Posterior vena cava (tissue), 2 donors: Measurements from ENCODE around the gene MPHOSPH8. TPM values are rescaled to one million over a fixed set of nuclear protein-coding genes. Genes with fewer than 3 reads are reported as not detected.
"Not testable (repeated sequence)": the region's sequence is repeated elsewhere in the genome, so short reads cannot be mapped to it uniquely, and the experiment has no call there.

Experiments
- DNase-seq: peaks from one replicate; pipeline ENCODE4 v3.0.0-alpha.2; 2020; ENCODE audit warnings: low spot score
- intact Hi-C, 2 donors: fragments of 100-400 bp; cut with DNase I; formaldehyde crosslinking; loops; one replicate each; pipeline versions ENCODE4 v1.14.1 to v1.14.2; 2022 to 2023
- total RNA-seq, 2 donors: library from RNA; stranded (reverse); fragmentation: NEBNext Ultra II Directional; extraction: Animal tissue kit (Norgen Biotek cat#: 25700); gene quantifications; one replicate each; pipeline ENCODE4 v1.2.1, GENCODE V29; 2021
- donor health status: DM: yes; HTN: yes; CAD: no.
- donor health status: DM: yes; HTN: yes; CAD: no.

The MPHOSPH8 gene
- total RNA-seq, 2 donors from 2014 or later = 28.0 to 30.1 TPM

DNA sequence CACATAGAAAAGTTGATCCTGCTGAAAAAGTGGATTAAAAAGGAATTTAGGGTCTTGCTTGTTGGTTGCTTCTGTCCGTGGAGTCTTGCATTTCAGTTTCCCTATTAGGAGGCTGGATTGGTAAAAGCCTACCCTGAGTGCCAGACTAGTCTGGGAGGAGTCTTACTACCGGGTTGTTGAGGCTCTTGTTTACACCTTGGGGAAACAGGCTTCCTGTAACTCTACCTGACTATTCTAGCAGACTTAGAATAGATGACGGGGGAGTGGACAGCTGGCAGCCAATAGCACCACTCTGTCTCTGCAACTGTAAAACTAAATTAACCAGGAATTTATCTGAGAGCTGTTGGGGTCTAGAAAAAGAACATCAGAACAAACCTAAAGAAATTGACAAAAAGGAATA is 11.3 kb upstream of the MPHOSPH8 start:
- DNase-seq = no peak
- intact Hi-C loops = no loop called here

DNA sequence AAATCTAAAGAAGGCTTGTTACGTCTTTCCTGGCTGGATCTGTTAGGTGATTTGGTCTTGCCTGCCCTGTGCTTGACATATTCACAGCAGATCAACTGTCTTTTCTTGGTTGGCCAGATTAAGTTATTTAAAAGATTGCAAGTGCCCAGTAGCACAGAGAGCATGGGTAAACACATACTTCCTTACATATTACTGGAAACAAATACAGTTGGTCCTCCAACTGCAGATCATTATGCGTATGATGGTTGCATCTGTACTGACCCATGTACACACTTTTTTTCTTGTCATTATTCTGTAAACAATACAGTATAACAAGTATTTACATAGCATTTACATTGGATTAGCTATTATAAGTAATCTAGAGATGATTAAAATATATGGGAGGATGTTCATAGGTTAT is 9.2 kb upstream of the MPHOSPH8 start:
- intact Hi-C loops = no loop called here
- DNase-seq = no peak

DNA sequence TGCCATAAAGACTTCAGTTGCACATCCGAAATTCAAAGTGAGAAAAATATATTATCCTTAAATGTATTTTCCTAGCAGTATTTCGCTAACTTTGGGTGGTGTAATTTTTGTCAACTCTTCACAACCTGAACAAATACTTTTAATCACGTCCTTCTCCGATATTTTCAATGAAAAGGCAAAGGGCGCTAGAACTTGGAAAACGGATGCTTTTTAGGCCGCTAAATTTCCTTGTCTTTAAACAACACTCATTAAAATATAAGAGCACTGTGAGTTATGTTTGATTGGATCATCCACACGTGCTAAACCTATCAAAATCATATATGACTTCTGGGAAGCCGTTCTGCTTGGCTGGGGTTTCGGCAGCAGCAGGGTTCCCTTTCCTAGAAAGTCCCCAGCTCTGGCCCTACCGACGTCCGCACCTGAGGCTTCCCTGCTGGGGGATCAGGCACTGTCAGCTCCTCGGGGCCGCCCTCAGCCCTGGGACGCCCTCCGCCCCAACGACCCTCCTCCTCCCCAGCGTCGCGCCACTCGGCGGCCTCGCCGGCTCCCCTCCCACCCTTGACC is 462 bp upstream of the MPHOSPH8 start:
- no peak for DNase-seq
- intact Hi-C loops = no loop called here

DNA sequence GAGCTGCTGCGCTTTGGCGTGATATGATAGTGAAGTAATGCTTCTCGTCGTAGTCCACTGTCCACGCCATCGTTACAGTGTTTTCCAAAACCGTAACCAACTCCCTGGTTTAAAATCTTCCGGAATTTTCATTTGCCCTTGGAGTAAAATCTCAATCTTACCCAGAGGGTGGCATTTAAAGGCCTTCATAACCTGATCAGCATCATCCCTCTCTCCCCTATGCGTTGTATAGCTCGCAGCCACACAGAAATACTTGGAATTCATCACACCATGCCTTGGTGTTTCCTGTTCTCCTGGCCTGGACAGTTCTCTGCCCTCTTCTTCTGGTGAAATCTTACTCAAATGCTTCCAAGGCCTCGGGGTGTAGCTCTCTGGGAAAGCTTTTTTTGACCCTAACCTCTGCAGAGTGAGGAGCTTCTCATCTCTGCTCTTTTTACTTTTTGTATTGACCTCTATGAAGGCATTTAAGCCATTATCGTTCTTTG is 839 bp downstream of the MPHOSPH8 start:
- intact Hi-C loops = no loop called here
- no peak for DNase-seq

DNA sequence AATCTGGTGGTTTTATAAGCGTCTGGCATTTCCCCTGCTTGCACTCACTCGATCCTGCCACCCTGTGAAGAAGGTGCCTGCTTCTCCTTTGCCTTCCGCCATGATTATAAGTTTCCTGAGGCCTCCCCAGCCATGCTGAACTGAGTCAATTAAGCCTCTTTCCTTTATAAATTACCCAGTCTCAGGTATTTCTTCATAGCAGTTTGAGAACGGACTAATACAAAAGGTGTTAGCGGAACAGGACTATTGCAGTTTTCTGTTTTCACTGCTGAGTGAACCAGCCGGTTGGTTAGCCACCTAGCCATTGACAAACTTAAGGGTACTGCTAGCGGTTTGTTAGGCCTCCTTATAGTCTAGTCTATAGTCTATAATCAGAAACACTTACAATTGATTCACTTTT is 2.5 kb downstream of the MPHOSPH8 start:
- intact Hi-C loops = not testable (repeated sequence)

DNA sequence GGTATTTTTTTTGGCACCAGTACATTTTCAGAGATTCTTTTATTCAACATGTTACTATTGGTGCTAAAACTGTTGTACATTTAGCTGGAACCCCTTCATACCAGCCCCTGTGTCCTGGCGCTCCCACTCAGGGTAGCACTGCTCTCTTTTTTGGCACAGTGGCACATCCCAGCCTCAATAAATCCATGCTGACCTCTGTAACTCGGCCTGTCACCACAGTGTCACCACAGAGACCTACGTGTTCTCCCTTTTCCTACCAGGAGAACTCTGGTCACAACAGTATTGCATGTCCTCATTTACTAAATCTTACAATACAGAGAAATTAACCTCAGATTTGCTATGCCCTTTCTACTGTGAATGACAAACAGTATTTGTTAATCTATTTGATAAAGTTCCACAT is 10.2 kb downstream of the MPHOSPH8 start:
- intact Hi-C loops = no loop called here
- no peak for DNase-seq

More for the DNA sequence above, 2.5 kb downstream of the MPHOSPH8 start:
- not testable (repeated sequence) for DNase-seq

DNA sequence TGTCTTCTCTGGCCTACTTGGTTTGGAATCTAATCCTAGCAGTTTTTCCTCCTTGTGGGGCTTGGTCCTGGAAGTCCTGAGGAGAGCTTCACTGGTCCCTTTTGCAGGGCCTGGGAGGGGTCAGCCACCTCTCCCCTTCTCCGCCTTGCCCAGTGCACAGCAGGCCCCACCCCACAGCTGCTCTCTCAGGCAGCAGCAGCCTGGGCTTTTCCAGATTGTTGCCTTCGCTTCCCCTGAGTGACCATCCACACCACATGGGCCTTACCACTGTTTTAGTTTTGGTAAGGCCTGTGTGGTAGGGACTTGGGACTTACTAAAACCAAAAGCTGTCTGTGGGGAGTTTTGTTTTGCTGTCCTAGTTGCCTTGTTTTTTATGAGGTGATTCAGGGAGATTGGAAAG is 11.5 kb downstream of the MPHOSPH8 start:
- DNase-seq = no peak
- intact Hi-C loops = no loop called here

DNA sequence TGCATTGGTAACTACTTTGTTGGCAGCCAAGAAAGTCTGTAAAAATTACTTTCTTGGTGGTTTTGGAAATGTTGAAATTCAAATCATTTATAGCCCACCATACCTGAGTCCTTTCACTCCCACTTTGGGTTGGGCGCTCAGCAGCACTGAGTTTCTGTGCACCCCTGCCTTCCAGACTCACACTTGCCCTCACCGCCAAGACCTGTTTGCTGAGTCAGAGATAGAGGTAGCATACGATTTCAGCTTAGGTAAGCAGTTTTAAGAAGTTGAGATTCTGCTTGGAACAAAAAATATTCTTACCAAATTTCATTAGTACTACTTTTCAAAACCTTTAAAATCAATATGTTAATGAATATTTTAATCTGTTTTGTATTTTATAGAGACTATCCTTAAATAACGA is 12.6 kb downstream of the MPHOSPH8 start:
- intact Hi-C loops = no loop called here
- DNase-seq = no peak

DNA sequence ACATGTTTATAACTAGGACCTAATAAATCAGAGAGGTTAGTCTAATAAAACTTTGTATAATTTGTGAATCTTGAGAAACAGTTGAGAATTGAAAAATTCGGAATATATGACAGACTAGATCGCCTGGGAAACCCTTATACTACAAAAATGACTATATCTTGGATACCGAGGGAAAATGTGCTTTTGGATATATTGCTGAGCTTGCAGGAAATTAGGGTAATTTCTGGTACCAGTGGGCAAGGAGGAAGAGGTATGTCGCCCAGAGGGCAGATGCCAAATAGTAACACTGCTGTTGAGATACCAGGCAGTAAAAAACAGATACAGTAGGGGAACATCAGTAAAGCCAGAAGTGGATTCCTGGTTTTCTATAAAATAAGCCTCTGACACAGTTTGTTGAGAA is 17.3 kb downstream of the MPHOSPH8 start:
- intact Hi-C loops = no loop called here
- no peak for DNase-seq

DNA sequence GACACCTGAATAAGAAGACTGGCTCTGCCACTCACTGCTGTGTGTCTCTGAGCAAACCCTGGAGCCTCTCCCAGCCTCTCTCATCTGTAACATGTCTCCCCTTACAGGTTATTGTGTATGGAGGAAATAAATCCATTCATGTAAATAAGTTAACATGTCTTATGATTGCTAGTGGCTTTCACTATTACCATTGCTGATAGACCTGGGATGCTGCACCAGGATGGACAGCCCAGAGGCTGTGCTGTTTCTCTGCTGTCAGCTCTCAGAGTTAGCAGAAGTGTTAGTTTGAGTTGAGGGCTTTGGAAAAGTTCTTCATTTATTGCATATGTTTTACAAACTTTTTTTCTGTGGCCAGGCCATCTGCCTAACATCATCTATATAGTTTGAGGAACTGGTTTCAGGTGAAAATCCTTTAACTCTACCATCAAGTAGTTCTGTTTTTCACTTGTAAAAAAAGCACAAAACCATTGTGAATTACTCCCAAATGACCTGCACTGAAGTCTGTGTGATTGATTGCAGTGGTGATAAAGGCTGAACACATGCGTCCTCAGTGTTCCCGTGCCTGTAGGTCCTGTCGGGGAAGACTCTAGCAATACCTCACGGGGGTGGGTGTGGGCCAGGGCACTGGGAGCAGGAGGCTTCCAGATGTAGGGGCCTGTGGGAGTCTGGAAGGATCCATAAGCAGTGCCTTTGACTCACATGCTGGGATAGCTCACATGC is 24.6 kb downstream of the MPHOSPH8 start:
- intact Hi-C loops = no loop called here
- DNase-seq = no peak

DNA sequence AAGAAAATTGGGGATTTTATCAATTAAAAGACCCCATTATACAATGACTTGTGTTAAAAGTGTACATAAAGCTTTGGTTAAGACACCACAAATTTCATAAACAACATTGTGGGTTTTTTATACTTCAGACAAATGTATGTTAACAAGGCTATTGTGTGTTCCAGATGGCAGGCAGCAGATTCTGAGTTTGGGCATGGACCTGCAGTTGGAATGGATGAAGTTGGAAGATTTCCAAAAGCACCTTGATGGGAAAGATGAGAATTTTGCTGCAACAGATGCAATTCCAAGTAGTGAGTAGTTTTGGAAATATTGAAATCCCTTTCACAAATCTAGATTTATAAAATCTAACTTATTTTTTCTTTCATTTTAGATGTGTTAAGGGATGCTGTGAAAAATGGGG is 25.4 kb downstream of the MPHOSPH8 start:
- intact Hi-C loops = no loop called here
- DNase-seq = no peak

DNA sequence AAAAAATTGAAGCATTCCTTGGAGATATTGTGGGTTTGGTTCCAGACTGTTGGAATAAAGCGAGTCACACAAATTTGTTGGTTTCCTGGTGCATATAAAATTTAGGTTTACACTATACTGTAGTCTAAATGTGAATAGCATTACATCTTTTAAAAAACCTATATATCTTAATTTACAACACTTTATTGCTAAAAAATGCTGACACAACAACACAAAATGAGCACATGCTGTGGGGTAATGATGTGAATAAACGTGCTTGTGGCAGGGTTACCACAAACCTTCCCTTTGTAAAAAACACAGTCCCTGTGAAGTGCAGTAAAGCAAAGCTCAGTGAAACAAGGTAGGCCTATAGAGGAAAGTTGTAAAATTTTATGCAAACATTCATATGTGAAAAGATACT is 27.7 kb downstream of the MPHOSPH8 start:
- intact Hi-C loops = no loop called here
- no peak for DNase-seq

DNA sequence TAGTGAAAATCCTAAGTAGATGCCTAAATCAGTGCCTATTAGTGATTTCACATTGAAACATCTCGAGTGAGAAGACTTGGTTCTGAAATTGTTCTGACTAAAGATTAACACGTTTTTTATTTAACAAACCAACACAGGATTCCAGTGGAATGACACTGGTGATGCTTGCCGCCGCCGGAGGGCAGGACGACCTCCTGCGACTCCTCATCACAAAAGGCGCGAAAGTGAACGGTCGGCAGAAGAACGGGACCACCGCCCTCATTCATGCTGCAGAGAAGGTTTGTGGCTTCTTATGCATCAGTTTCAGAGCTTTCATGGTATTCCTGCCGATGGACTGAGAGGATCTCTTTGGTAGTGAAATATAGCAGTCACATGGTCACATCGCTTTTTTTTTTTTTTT is 28.1 kb downstream of the MPHOSPH8 start:
- no peak for DNase-seq
- intact Hi-C loops = no loop called here

DNA sequence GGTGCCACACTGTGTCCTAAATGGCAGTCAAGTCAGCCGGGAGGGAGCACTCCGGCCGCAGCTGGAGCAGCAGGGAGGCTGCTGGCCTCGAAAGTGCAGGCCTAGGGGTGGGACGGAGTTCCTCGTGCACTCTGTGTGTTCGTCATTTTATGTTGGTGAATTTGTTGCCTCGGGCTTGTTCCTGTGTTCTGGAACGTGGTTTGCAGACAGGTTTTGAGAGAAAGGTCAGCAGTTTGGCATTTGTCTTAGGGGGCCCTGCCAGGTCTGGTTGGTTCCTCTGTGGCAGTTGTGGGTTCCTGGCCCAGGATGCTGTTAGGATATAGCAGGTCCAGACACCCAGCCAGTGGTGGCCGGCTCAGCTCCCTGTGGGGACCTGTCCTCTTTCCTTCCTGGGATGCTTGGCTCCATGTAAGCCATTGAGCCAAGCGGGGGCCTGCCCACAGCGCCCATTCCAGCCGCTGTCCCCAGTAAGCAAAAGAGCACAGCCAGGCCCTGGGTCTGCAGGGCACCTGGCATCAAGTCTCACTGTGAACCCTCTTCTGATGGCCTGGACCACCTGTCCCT is 30.0 kb downstream of the MPHOSPH8 start:
- no peak for DNase-seq
- intact Hi-C loops = no loop called here

DNA sequence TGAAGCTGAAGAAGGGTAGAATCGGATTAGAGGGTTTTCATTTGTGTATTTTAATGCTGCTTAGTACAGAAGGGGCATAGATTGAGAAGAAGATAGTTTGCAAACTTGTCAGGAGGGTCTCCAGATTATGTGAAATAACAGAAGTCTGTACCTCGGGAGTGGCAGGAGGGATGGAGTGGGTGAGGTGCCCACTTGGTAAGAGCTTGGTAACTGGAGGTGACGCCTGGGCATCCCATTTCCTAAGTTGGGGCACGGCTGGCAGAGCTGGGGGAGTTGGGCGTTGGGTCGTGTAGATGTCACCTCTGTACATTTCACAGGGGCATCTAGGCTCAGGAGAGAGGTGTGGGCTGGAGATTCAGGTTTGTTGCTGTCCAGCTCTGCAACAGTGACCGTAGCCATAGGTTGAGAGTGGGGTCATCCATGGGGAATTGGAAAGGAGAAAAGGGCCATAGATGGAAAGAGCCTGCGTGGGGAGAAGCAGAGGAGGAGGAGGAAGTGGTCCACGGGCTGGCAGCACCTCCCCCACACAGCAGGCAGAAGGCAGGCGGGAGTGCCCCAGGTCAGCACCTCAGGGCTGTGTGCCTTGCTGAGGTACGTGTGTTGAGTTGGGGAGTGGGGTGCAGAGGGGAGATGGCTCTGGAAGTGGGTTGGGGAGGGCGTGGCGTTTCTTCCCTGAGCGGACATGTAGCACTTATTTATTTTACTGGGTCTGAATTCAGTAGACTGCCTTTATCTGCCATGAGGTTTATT is 31.2 kb downstream of the MPHOSPH8 start:
- intact Hi-C loops = no loop called here
- DNase-seq = no peak

DNA sequence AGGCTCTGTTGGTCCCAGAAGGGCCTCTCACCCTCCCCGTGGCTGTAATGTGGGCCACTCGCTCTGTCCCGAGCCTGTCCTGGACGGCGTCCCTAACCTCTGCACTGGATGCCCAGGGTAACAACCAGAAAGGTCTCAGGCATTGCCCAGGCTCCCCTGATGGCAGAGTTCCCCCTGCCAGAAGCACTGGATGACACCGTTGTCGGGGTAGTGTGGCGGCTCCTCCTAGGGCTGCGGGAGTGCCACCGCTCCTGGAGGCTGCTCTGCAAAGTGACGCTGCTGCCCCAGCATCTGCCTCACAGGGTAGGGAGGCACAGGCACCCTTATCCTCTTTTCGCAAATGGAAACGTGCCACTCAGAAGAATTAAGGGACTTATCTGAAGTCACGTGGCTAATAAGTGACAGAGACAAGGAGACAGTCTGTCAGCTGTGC is 32.0 kb downstream of the MPHOSPH8 start:
- DNase-seq = no peak
- intact Hi-C loops = no loop called here

DNA sequence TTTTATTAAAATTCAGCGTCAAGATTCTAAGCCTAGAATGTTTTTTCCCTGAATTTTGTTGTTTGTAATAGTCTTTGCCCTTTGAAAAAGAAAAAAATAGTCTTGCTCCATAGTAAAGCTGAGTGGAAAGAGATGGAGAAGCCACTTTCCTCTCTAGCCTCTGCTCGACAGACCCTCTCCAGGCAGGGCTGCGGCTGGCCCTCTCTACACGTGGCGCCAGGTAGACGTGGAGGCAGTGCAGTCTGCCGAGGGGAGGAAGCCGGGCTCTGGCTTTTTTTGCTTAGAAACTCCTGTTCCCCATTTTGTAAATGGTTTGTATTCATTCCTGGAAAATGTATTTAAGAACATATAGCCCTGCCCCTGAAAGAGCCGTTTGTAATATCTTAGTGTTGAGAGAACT is 35.3 kb downstream of the MPHOSPH8 start:
- intact Hi-C loops = no loop called here
- DNase-seq = no peak

DNA sequence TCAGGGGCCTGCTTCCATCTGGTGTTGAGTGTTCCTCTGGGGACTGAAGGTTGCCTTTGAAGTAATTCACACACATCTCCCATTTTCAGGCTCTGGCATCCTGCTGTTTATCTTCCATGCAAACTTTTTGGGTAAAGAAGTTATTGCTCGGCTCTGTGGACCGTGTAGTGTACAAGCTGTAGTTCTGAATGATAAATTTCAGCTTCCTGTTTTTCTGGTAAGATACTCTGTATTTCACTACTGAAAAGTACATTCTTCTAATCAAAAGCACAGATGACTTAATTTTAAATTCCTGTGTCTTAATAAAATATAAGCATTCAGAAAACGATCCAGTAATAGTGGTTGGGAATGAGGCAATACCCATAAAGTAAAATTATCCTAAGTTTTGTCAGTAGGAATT is 36.7 kb downstream of the MPHOSPH8 start:
- DNase-seq = no peak
- intact Hi-C loops = no loop called here

DNA sequence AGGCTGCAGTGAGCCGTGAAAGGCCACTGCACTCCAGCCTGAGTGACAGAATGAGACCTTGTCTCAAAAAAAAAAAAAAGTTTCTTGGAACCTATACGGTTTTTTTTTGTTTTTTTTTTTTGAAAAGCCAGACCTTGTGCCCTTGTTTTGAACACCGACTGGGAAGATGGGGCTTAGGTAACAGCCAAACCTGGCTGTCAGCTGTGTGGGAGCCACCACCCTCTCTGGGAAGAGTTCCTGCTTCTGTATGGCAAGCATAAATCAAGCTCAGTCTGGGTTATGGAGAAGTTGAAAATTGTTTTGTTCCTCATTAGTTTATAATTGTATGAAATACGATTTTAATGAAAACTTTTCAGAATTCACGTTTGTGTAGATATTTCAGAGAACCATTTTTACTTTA is 39.5 kb downstream of the MPHOSPH8 start:
- intact Hi-C loops = no loop called here
- no peak for DNase-seq
